Neural cell (in vitro differentiated cells): ENCODE results near the gene AASS. TPM values are rescaled to one million over a fixed set of nuclear protein-coding genes. Genes with fewer than 3 reads are reported as not detected.

Source experiments
- H2AFZ ChIP-seq: fragments of 200-600, 300-800 bp; sonication (generic), shearing (Covaris generic); 2 replicates; pipeline ENCODE4 v1.6.0; 2014; ENCODE audit warnings: low read depth, mild to moderate bottlenecking, antibody characterized with exemption, low read length, moderate library complexity
- H3F3A ChIP-seq: fragments of 200-600 bp; shearing (Covaris generic); 2 replicates; pipeline ENCODE4 v1.6.1; 2016; ENCODE audit warnings: mild to moderate bottlenecking, moderate library complexity, mixed read lengths, antibody characterized with exemption, low read length; ENCODE audit not compliant: insufficient read depth, poor library complexity, severe bottlenecking
- H3K27ac ChIP-seq: fragments of 200-600, 300-800 bp; sonication (generic), shearing (Covaris generic); 2 replicates; pipeline ENCODE4 v1.5.1; 2014; ENCODE audit warnings: mild to moderate bottlenecking, low read length, moderate library complexity
- H3K27me3 ChIP-seq: fragments of 300-800, 200-600 bp; sonication (generic), shearing (Covaris generic); 2 replicates; pipeline ENCODE4 v1.6.0; 2014; ENCODE audit warnings: mild to moderate bottlenecking, low read depth, low read length, moderate library complexity; ENCODE audit not compliant: insufficient read depth
- H3K36me3 ChIP-seq: fragments of 300-800, 200-600 bp; sonication (generic), shearing (Covaris generic); 2 replicates; pipeline ENCODE4 v1.5.1; 2014; ENCODE audit warnings: mild to moderate bottlenecking, antibody characterized with exemption, low read length, moderate library complexity; ENCODE audit not compliant: insufficient read depth
- H3K4me2 ChIP-seq: fragments of 300-800, 200-600 bp; sonication (generic), shearing (Covaris generic); 2 replicates; pipeline ENCODE4 v1.6.0; 2014; ENCODE audit warnings: mild to moderate bottlenecking, low read length
- H3K4me3 ChIP-seq: fragments of 300-800, 200-600 bp; sonication (generic), shearing (Covaris generic); 2 replicates; pipeline ENCODE4 v1.5.1; 2014; ENCODE audit warnings: mild to moderate bottlenecking, low read length, moderate library complexity
- H3K79me2 ChIP-seq: fragments of 200-600 bp; shearing (Covaris generic); replicated peaks from 2 replicates; pipeline ENCODE4 v1.6.0; 2014; ENCODE audit warnings: mild to moderate bottlenecking, low read length, moderate library complexity; ENCODE audit not compliant: insufficient read depth
- H3K9ac ChIP-seq: fragments of 300-800, 200-600 bp; sonication (generic), shearing (Covaris generic); 2 replicates; pipeline ENCODE4 v1.6.1; 2016; ENCODE audit warnings: mild to moderate bottlenecking, low read length, mixed read lengths
- H3K9me2 ChIP-seq: fragments of 200-600 bp; shearing (Covaris generic); 2 replicates; pipeline ENCODE4 v1.6.1; 2016; ENCODE audit warnings: mild to moderate bottlenecking, low read length, mixed read lengths; ENCODE audit not compliant: insufficient read depth
- H3K9me3 ChIP-seq: fragments of 200-600, 300-800 bp; sonication (generic), shearing (Covaris generic); 2 replicates; pipeline ENCODE4 v1.6.1; 2016; ENCODE audit warnings: mild to moderate bottlenecking, mixed run types, low read length, moderate library complexity, mixed read lengths
- H4K20me1 ChIP-seq: fragments of 200-600 bp; shearing (Covaris generic); 2 replicates; pipeline ENCODE4 v1.6.1; 2016; ENCODE audit warnings: mild to moderate bottlenecking, mixed run types; ENCODE audit not compliant: insufficient read depth
- EP300 ChIP-seq: fragments of 450-650 bp; conservative IDR thresholded peaks from 2 replicates; pipeline ENCODE4 v1.6.1; 2014; ENCODE audit warnings: antibody characterized with exemption, mild to moderate bottlenecking, moderate library complexity; ENCODE audit not compliant: poor library complexity, severe bottlenecking
- EZH2 ChIP-seq: fragments of 200-600, 300-800 bp; shearing (Covaris generic), sonication (generic); IDR thresholded peaks from 2 replicates; pipeline ENCODE4 v1.6.1; 2014; ENCODE audit warnings: antibody characterized with exemption, low read length, borderline replicate concordance, mild to moderate bottlenecking; ENCODE audit not compliant: insufficient read depth, poor library complexity, severe bottlenecking
- MXI1 ChIP-seq: fragments of 450-650 bp; conservative IDR thresholded peaks from 2 replicates; pipeline ENCODE4 v1.6.1; 2014; ENCODE audit warnings: antibody characterized with exemption, mild to moderate bottlenecking; ENCODE audit not compliant: poor library complexity, severe bottlenecking
- POLR2AphosphoS5 ChIP-seq: IDR thresholded peaks from 2 replicates; pipeline ENCODE4 v1.6.1; 2012
- RAD21 ChIP-seq: fragments of 450-650 bp; conservative IDR thresholded peaks from 2 replicates; pipeline ENCODE4 v1.6.1; 2014; ENCODE audit warnings: antibody characterized with exemption, mild to moderate bottlenecking, moderate library complexity
- SMC3 ChIP-seq: fragments of 450-650 bp; conservative IDR thresholded peaks from 2 replicates; pipeline ENCODE4 v1.6.1; 2014; ENCODE audit warnings: antibody characterized with exemption, mild to moderate bottlenecking, moderate library complexity; ENCODE audit not compliant: poor library complexity
- TAF1 ChIP-seq: IDR thresholded peaks from 2 replicates; pipeline ENCODE4 v1.6.1; 2012; ENCODE audit warnings: low read depth
- polyA plus RNA-seq: library from polyadenylated mRNA; depleted of rRNA; stranded (reverse); fragments of >200 nt; gene quantifications from 2 replicates; pipeline ENCODE4 v1.2.3, GENCODE V29; 2014
- TF ChIP-seq, protein P1 (sequence below): fragments of 450-650 bp; IDR thresholded peaks from 2 replicates; pipeline ENCODE4 v1.5.1; 2014; ENCODE audit warnings: antibody characterized with exemption, mild to moderate bottlenecking, moderate library complexity; ENCODE audit not compliant: poor library complexity, severe bottlenecking
- TF ChIP-seq, protein P2 (sequence below): IDR thresholded peaks from 2 replicates; pipeline ENCODE4 v1.6.1; 2012; ENCODE audit warnings: borderline replicate concordance

The AASS gene
- polyA plus RNA-seq, 1 donor from 2014 or later = 12.5 TPM

DNA sequence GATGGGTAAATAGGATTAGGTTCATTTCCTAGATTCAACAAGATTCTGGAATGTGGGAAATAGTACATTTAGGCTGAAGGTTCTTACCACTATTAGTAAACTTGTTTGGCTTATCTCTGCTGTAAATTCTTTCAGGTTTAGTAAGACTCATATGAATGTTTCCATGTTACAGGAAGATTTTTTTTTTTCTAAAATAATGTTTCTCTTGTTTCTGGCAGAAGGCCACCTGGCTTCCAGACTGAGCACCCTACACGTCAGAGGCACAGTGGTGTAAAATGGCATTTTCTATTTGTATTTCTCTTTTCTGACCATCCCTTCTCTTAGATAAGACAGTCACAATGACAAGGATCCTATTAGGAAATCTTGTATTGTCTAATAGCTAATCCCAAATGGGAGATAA is 22.7 kb upstream of the AASS start:
- no peak overlapping the region for H3K4me3 ChIP-seq
- no peaks in the 10 kb centered on the region for H3K9me3 ChIP-seq
- no peak overlapping the region for H3K4me2 ChIP-seq
- H4K20me1 ChIP-seq = no peaks in the 10 kb centered on the region
- no peak overlapping the region for H2AFZ ChIP-seq
- H3K36me3 ChIP-seq = no peaks in the 10 kb centered on the region
- H3K79me2 ChIP-seq = no peaks in the 10 kb centered on the region
- no peak overlapping the region for H3K9ac ChIP-seq
- no peak for TF ChIP-seq SMC3
- TF ChIP-seq RAD21 = no peak
- no peak for TF ChIP-seq MXI1
- no peak for TF ChIP-seq EZH2
- no peak for TF ChIP-seq POLR2AphosphoS5
- TF ChIP-seq, protein P1, sequence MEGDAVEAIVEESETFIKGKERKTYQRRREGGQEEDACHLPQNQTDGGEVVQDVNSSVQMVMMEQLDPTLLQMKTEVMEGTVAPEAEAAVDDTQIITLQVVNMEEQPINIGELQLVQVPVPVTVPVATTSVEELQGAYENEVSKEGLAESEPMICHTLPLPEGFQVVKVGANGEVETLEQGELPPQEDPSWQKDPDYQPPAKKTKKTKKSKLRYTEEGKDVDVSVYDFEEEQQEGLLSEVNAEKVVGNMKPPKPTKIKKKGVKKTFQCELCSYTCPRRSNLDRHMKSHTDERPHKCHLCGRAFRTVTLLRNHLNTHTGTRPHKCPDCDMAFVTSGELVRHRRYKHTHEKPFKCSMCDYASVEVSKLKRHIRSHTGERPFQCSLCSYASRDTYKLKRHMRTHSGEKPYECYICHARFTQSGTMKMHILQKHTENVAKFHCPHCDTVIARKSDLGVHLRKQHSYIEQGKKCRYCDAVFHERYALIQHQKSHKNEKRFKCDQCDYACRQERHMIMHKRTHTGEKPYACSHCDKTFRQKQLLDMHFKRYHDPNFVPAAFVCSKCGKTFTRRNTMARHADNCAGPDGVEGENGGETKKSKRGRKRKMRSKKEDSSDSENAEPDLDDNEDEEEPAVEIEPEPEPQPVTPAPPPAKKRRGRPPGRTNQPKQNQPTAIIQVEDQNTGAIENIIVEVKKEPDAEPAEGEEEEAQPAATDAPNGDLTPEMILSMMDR = no peak
- TF ChIP-seq TAF1 = no peak
- TF ChIP-seq, protein P2, sequence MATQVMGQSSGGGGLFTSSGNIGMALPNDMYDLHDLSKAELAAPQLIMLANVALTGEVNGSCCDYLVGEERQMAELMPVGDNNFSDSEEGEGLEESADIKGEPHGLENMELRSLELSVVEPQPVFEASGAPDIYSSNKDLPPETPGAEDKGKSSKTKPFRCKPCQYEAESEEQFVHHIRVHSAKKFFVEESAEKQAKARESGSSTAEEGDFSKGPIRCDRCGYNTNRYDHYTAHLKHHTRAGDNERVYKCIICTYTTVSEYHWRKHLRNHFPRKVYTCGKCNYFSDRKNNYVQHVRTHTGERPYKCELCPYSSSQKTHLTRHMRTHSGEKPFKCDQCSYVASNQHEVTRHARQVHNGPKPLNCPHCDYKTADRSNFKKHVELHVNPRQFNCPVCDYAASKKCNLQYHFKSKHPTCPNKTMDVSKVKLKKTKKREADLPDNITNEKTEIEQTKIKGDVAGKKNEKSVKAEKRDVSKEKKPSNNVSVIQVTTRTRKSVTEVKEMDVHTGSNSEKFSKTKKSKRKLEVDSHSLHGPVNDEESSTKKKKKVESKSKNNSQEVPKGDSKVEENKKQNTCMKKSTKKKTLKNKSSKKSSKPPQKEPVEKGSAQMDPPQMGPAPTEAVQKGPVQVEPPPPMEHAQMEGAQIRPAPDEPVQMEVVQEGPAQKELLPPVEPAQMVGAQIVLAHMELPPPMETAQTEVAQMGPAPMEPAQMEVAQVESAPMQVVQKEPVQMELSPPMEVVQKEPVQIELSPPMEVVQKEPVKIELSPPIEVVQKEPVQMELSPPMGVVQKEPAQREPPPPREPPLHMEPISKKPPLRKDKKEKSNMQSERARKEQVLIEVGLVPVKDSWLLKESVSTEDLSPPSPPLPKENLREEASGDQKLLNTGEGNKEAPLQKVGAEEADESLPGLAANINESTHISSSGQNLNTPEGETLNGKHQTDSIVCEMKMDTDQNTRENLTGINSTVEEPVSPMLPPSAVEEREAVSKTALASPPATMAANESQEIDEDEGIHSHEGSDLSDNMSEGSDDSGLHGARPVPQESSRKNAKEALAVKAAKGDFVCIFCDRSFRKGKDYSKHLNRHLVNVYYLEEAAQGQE = no peak
- no peak for TF ChIP-seq EP300
- no peaks in the 10 kb centered on the region for H3K9me2 ChIP-seq
- no peaks in the 10 kb centered on the region for H3K27me3 ChIP-seq
- H3K27ac ChIP-seq = no peak overlapping the region
- no peaks in the 10 kb centered on the region for H3F3A ChIP-seq

DNA sequence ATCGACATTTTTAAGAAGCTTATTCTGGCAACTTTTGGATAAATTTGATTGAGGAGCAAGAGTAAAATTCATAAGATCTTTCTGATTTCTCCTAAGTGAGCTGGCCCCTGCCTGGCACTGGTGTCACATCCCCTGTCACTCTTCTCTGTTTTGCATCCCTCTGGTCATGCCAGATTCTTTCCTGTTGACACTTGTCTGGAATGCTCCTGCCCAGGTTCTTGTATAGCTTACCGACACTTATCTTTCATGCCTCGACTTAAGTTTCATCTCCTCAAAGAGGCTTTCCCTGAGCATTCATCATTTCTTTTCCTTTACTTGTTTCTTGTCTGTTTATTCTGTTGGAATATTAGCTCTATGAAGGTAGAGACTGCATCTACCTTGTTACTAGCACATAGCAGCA is 22.2 kb upstream of the AASS start:
- no peaks in the 10 kb centered on the region for H3K9me2 ChIP-seq
- H4K20me1 ChIP-seq = no peaks in the 10 kb centered on the region
- H3K36me3 ChIP-seq = no peaks in the 10 kb centered on the region
- no peak overlapping the region for H3K9ac ChIP-seq
- H2AFZ ChIP-seq = no peak overlapping the region
- no peaks in the 10 kb centered on the region for H3K9me3 ChIP-seq
- TF ChIP-seq RAD21 (no peak), EP300 (no peak), EZH2 (no peak), POLR2AphosphoS5 (no peak), TAF1 (no peak), MXI1 (no peak), SMC3 (no peak)
- TF ChIP-seq, protein P2 = no peak
- TF ChIP-seq, protein P1 = no peak
- H3F3A ChIP-seq = no peaks in the 10 kb centered on the region
- no peaks in the 10 kb centered on the region for H3K27me3 ChIP-seq
- no peak overlapping the region for H3K4me2 ChIP-seq
- H3K4me3 ChIP-seq = no peak overlapping the region
- H3K79me2 ChIP-seq = no peaks in the 10 kb centered on the region
- H3K27ac ChIP-seq = no peak overlapping the region
